NCI-H1436 treated with DMSO at 0.1 percent for 48 hours (cell line): ENCODE measurements around the gene HYKK.
"Not testable (repeated sequence)": the region's sequence is repeated elsewhere in the genome, so short reads cannot be mapped to it uniquely, and the experiment has no call there.

ENCODE experiments used
- DNase-seq: peaks from one replicate; lab custom pipeline; 2025; lab: John Stamatoyannopoulos, UW

HYKK gene

GRCh38 chr15:78506971-78507830 is at the start of gene HYKK:
TSS of gene HYKK (plus strand) at chr15:78507577. CDS start at chr15:78513089, 5,512 bp downstream.
- peak; percentile 93 for DNase-seq

DNA sequence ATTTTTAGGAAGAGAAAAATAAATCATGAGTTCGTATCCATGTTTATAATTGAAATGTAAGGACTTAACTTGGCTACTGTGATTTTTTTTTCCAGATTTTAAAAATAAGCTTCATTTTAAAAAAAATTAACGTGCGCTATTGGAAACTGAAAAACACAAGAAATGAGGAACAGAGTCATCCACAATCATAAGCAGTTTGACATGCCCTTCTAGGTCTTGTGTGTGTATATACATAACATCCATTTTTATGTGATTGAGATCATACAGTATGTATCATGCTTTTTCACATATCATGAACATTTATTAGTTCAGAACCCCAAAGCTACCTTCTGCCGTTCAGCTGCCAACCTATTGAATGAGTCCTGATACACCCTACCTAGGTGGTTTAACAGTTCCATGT is 46.6 kb upstream of the HYKK start:
- no peak for DNase-seq

- DNase-seq = no peak
These were observed 46.0 kb upstream of the HYKK start for GRCh38 chr15:78461171-78461888.

GRCh38 chr15:78469031-78469430 is 38.3 kb upstream of the HYKK start:
- DNase-seq = no peak

DNA sequence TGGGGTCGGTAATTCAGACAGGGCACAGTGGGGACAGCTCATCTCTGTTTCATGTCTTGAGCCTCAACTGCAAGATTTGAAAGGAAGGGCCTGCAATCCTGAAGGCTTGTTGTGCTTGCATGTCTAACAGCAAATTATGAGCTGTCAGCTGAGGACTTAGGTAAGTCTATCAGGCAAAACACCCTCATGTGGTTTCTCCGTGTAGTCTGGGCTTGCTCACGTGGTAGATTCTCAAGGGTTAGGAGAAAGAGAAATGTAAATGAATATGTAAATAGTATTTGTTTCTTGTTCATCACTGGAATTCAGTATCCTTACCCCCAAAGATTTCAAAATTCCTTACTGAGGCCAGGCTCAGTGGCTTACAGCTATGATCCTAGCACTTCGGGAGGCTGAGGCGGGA is 30.1 kb upstream of the HYKK start:
- no peak for DNase-seq

DNA sequence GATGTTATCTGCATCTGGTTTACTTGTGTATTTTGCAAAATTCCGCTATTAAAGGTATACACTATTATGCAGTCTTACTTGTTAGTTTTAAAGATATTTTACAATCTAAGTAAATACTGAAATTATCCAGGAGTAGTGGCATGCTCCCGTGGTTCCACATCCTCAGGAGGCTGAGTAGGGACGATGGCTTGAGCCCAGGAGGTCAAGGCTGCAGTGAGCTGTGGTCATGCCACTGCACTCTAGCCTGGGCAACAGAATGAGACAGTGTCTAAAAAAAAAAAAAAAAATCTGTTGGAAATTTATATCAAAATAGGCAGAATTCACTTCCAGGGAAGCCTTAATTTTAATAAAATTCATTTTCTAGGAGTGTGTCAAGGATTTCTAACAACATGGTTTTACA is 27.7 kb upstream of the HYKK start:
- DNase-seq = no peak

- DNase-seq = no peak
These were observed 25.5 kb upstream of the HYKK start for GRCh38 chr15:78481917-78482316.

GRCh38 chr15:78492872-78493271 is 14.5 kb upstream of the HYKK start:
- no peak for DNase-seq

DNA sequence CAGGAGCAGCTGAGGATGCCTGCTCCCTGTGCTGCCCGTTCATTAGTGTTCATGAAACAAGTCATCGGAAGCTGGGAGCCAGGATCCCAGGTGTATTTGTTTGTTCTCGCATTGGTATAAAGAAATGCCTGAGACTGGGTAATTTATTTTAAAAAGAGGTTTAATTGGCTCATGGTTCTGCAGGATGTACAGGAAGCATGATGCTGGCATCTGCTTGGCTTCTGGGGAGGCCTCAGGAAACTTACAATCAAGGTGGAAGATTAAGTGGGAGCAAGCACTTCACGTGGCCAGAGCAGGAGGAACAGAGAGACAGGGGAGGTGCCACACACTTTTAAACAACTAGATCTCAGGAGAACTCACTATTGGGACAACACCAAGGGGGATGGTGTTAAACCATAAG is 5.5 kb upstream of the HYKK start:
- no peak for DNase-seq

DNA sequence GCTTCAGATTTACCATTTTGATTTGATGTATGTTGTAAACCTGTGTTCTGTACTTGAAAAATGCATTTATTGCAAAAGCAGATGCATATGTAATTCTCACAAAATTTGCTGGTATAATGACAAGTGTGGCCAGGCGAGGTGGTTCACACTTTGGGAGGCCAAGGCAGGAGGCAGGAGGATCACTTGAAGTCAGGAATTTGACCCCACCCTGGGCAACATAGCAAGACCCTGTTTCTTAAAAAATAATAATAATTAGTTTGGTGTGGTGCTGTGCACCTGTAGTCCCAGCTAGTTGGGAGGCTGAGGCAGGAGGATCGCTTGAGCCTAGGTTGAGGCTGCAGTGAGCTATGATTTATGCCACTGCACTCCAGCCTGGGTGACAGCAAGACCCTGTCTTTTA is 4.7 kb upstream of the HYKK start:
- DNase-seq = no peak

DNA sequence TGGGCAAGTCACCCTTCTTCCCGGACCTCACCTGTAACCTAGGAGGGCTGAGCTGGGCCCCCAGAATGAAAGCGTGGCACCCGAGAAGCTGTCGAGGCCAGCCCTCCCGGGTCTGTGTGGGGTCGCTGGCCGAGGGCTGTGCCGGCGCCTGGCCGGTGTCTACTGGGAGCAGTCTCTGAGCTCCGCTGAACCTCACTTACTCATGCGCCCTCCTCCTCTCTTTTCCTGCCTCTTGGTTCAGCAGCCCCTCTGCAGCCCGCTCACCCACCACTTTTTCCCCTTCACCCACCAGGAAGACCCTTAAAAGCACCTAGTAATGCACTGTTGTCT is 419 bp downstream of the HYKK start:
- no peak for DNase-seq

DNA sequence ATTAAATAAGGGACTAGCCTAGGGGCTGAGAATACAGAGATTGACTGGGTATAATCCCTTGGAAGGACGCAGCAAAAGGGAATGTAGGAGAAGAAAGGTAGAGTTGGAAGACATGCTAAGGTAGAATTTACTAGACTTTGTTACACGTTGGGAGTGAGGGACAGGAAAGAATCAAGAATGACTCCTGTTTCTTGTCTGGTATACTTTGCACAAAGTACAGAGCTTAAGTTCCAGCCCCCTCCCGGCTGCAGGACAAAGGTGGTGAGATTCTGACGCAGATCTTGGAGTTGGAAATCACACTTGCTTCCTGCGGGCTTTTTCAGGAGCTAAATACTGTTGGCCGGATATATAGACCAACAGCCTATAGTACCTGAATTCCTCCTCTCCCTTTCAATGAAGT is 895 bp downstream of the HYKK start:
- DNase-seq = no peak

DNA sequence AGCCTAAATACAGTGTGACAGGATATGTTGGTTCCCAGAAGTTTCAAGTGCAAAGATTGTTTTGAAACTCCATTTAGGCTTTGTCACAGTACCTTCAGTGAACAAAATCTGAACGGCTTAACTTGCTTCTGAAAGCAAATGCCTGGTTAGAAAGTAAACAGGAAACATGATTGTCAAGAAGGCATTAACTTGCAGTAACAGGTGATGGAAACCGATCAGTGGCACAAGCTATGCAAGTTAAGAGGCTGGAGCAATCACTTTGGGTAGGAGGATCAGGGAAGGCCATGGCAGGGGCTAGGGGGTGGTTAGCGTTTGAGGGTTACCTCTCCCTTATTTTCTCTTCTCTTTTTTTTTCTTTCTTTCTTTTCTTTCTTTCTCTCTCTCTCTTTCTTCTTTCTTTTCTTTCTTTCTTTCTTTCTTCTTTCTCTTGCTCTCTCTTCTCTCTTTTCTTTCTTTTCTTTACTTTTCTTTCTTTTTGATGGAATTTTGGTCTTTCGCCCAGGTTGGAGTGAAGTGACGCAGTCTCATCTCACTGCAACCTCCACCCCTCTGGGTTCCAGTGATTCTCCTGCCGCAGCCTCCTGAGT is 2.4 kb downstream of the HYKK start:
- DNase-seq = no peak

DNA sequence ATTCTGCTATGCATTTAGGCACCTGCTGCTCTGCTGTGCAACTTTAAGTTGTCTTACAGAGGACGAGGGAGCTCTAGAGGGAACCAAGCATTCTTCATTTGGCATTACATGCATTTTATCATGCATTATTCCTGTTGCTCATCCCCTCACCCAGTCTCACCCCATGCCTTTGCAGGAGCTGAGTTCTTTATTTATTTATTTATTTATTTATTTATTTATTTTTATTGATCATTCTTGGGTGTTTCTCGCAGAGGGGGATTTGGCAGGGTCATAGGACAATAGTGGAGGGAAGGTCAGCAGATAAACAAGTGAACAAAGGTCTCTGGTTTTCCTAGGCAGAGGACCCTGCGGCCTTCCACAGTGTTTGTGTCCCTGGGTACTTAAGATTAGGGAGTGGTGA is 12.7 kb downstream of the HYKK start:
- not testable (repeated sequence) for DNase-seq

DNA sequence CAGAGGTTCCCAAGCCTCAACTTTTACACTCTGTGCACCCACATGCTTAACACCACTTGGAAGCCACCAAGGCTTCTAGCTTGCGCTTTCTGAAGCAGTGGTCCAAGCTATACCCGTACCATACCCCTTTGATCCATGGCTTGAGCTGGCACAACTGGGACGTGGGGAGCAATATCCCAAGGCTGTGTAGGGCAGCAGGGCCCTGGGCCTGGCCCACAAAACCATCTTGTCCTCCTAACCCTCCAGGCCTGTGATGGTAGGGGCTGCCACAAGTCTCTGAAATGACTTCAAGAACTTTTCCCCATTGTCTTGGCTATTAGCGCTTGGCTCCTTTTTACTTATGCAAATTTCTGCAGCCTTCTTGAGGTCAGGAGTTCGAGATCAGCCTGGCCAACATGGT is 16.9 kb downstream of the HYKK start:
- no peak for DNase-seq

DNA sequence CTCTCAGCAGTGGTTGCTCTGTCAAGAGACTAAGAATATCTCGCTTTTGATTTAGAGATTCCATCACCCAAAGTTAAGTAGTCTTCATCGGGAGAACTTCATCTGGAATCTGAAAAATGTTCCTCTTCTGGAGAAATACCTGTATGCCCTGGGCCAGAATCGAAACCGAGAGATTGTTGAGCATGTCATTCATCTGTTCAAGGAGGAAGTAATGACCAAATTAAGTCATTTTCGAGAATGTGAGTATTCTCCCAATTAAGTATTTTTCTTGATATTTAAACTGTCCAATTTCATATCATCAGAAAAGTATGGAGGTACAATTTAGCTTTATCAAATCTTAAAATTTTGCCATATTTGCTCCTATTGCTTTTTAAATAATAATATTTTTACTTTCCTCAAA is 19.9 kb downstream of the HYKK start:
- no peak for DNase-seq

DNA sequence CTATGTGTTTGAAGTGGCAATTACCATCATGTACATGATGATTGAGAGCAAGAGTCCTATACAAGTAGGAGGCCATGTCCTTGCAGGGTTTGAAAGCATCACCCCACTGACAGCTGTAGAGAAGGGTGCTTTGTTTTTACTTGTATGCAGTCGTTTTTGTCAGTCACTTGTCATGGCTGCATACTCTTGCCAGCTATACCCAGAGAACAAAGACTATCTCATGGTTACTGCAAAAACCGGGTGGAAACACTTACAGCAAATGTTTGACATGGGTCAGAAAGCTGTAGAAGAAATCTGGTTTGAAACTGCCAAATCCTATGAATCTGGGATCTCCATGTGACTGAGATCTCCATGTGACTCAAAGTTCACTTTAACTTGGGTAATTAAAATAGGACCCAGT is 26.0 kb downstream of the HYKK start:
- DNase-seq = no peak

DNA sequence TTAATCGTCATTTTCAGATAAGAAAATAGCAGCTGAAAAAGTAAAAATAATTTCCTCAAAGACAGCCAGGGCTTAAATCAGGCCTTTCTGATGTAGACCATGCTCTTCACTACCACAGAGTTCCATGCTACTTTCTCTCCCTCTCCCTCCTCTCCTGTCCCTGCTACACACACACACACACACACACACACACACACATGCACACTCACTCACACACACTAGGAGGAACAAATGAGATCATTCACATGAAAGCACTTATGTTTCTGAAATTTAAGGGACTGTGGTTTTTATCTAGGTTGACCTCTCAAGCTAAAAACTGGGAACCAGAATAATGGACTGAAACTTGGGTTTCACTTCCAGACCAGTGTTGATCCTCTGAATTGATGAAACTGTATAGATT is 28.8 kb downstream of the HYKK start:
- DNase-seq = no peak

- DNase-seq = no peak
These were observed 30.0 kb downstream of the HYKK start for GRCh38 chr15:78537266-78537905.

GRCh38 chr15:78538358-78538757 is 31.0 kb downstream of the HYKK start:
- no peak for DNase-seq

DNA sequence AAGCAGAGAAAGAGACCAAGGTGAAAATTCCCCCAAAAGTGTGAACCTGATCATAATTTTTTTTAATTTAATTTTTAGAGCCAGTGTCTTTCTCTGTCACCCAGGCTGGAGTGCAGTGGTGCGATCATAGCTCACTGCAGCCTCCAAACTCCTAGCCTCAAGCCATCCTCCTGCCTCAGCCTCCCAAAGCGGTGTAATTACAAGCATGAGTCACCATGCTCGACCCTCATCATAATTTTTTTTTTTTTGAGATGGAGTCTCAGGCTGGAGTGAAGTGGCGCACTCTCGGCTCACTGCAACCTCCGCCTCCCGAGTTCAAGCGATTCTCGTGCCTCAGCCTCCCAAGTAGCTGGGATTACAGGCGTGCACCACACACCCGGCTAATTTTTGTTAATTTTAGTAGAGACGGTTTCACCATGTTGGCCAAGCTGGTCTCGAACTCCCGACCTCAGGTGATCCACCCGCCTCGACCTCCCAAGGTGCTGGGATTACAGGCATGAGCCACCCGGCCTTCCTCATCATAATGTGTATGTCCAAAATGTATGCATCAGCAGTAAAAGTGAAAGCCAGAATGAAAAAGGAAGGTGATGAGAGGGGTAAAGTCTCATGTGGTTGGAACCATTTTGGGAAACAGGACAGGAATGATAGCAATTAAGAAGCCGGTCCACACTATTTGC is 32.2 kb downstream of the HYKK start:
- DNase-seq = not testable (repeated sequence)
